Measurements from ENCODE around the gene SIK2. TPM values are rescaled to one million over a fixed set of nuclear protein-coding genes. Genes with fewer than 3 reads are reported as not detected.

SIK2 gene
- 10 to 100 TPM; 18.7 to 24.0 (median 21.3) TPM for polyA plus RNA-seq (ENCODE audit: insufficient read length in 4 of 4)

GRCh38 chr11:111601979-111602864 is at the start of gene SIK2:
Gene SIK2, plus strand, starts transcription at chr11:111602449. Its CDS starts 115 bp downstream, at chr11:111602564.
- peak; percentile 74 to 90 (median 86) for DNase-seq (ENCODE audit: low read depth in 4 of 4, low spot score in 2 of 4)

GRCh38 chr11:111554532-111554931 is 47.7 kb upstream of the SIK2 start:
- DNase-seq (ENCODE audit: low read depth in 4 of 4, low spot score in 2 of 4), result no peak

DNA sequence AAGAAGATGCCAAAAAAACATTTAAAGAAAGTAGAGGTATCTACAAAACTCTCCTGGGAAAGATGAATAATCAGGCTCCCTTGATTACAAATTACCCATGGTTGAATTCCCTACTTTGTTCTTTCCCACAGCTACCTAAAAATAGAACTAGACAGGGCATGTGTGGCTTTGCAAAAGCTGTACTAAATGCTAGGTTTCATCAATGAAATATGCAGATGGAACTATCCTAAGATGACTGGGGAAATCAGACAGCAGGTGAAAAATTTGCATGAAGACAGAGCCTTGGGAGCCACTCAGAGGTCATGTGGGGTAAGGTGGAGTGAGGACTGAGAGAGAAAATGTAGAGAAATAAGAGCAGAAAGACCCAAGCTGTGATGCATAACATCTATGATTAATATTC is 47.0 kb upstream of the SIK2 start:
- DNase-seq (ENCODE audit: low read depth in 4 of 4, low spot score in 2 of 4), result no peak

DNA sequence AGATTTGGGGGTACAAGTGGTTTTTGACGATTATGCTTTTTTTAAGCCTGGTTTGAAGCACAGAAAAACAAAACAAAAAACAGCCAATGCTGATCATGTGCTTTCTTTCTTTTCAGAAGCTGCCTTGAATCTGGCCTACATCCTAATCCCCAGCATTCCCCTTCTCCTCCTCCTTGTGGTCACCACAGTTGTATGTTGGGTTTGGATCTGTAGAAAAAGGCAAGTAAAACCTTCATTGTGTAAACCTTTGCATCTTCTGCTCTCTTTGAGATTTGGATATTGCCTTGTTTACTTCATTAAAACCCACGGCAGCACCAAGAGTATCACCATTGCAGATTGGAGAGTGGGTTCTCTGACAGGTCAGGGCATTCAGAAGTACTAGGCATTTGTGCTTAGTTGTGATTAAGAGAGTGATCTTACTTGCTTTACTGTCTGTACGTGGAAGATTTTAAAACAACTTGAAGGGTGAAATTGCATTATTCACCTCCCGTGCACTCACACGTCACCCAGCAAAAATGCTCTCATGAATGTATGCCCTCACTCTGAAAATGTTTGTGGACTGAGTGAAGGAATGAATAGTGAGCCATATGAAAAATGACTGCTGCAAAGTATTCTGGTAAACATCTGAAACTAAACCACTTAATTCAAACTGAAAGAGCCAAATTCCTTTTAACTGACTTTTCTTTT is 44.7 kb upstream of the SIK2 start:
- DNase-seq (ENCODE audit: low read depth in 4 of 4, low spot score in 2 of 4), result no peak

- DNase-seq (ENCODE audit: low read depth in 4 of 4, low spot score in 2 of 4), result no peak
Observed at GRCh38 chr11:111559800-111560464, 42.3 kb upstream of the SIK2 start.

GRCh38 chr11:111560800-111561199 is 41.4 kb upstream of the SIK2 start:
- no peak for DNase-seq (ENCODE audit: low read depth in 4 of 4, low spot score in 2 of 4)

DNA sequence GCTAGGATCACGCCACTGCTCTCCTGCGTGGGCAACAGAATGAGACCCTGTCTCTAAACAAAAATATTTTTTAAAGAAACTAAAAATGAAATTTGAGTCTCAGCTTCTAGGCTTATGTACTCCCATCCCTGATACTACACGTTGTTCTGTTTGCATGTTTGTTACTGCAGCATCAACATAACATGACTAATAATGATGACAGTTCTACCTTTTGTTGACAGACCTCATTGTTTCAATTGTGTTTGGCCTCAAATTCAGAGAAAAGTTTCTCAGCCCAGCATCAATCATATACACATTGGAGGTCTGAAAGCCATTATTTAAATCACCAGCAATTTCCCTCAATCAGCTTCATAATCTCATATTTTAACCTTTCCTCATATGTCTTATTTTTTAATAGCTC is 40.9 kb upstream of the SIK2 start:
- DNase-seq (ENCODE audit: low read depth in 4 of 4, low spot score in 2 of 4), result no peak

DNA sequence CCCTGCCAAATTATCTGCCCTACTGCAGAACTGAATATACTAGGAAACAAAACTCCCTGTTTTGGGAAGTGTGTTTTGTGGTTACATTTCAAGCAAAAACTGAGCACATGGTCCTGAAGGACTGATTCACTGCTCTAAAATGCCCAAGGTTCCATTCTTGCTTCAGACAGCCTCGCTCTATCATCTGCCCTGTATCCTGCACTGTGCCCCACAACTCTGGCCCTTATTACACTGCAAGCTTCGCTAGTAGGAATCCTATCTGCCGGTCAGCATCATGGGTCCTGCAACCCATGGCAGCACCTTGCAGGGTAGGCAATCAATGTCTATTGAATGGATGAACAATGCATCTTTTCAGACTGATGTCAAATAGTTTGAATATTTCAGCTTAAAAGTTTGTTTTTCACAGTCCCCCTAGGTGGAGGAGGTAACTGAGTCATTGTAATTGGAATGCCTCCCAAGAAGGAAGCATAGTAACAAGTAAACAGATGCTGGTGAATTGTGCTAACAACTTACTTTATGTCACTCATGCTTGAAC is 40.4 kb upstream of the SIK2 start:
- DNase-seq (ENCODE audit: low read depth in 4 of 4, low spot score in 2 of 4), result no peak

GRCh38 chr11:111562692-111563389 is 39.4 kb upstream of the SIK2 start:
- no peak for DNase-seq (ENCODE audit: low read depth in 4 of 4, low spot score in 2 of 4)

GRCh38 chr11:111565114-111565720 is 37.0 kb upstream of the SIK2 start:
- DNase-seq (ENCODE audit: low read depth in 4 of 4, low spot score in 2 of 4), result peak in 3 of 4 donors; percentile 26 to 63 (median 41)

- no peak for DNase-seq (ENCODE audit: low read depth in 4 of 4, low spot score in 2 of 4)
Observed at GRCh38 chr11:111566324-111566723, 35.9 kb upstream of the SIK2 start.

DNA sequence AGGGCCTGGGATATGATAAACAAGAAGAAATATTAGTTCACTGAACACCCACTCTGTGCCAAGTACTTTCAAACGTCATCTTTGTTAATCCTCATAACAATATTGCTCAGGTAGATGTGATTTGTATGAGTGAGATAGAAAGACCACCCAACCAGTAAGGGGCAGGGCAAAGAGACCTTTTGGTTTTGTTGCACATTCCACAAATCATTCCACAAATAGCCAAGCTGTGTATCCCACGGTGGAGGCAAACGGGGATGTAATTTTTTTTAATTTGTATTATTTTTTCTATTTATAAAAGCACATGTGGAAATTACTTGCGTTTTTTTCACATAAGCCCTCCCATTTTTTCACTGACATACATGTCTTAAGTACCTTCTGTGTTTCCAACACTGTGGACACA is 32.8 kb upstream of the SIK2 start:
- DNase-seq (ENCODE audit: low read depth in 4 of 4, low spot score in 2 of 4), result no peak

GRCh38 chr11:111570796-111571195 is 31.5 kb upstream of the SIK2 start:
- DNase-seq (ENCODE audit: low read depth in 4 of 4, low spot score in 2 of 4), result no peak

DNA sequence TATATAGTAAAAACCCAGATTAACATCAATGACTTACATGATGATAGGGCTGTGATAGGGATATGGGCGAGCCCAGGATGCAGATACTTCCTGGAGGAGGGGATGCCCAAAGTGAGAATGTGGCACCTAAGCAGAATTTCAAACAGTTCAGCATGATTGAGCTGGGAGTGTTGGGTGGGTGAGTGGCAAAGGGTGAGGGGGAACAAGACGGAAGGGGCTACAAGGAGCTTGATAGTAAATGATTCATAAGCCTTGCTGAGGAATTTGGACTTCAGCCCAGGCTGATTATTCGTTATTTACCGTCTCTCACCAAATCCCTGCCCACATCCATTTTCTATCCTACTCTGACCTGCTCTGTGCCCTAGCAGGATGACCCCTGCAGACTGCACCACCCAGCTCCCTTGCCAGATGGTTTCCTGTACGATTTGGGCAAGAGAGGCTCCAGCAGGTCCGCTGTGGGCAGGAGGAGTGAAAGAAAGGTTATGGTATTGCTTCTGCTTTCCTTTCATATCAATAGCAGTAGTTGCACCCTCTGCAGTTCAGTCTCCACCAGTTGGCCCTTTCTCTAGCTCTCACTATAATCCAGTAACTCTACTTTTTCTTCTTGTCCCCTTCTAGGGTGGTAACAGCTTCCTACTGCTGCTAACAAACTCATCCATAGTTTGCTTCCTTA is 30.3 kb upstream of the SIK2 start:
- no peak for DNase-seq (ENCODE audit: low read depth in 4 of 4, low spot score in 2 of 4)

DNA sequence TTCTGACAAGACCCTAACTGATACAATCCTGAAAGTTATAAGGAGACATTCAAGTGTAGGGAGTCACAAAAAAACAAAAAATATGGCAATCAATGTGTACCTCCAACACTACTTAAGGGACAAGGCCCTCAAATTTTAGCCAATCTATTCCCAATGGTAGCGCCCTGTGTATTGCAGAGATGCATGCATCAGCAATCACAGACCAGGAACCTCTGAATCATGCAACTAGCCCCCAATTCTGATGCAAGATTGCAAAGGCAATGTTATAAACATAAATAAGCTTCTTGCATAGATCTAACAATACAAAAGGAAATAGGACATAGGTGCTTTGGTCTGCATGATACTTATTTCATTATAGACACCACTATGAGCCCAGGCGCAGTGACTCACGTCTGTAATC is 29.7 kb upstream of the SIK2 start:
- DNase-seq (ENCODE audit: low read depth in 4 of 4, low spot score in 2 of 4), result no peak

DNA sequence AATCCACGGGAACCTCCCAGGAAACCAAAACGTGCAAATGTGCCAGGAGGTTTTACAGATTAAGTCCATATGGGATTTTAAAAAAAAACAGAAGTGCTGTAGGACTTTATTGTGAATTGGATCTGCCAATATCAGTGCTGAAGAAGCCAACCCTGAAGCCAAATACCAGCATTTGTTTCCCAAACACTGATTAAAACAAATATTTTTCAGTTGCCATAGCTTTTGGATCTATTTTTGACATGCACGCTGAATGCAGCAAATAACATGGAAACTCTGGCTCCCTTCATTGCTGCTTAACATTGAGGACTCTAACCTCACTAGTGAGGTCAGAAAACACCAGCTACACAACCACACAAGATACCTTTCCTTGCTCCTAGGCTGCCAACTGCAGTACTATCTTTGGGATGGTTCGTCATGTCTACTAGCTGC is 28.4 kb upstream of the SIK2 start:
- no peak for DNase-seq (ENCODE audit: low read depth in 4 of 4, low spot score in 2 of 4)

- no peak for DNase-seq (ENCODE audit: low read depth in 4 of 4, low spot score in 2 of 4)
Observed at GRCh38 chr11:111574373-111575225, 27.6 kb upstream of the SIK2 start.

DNA sequence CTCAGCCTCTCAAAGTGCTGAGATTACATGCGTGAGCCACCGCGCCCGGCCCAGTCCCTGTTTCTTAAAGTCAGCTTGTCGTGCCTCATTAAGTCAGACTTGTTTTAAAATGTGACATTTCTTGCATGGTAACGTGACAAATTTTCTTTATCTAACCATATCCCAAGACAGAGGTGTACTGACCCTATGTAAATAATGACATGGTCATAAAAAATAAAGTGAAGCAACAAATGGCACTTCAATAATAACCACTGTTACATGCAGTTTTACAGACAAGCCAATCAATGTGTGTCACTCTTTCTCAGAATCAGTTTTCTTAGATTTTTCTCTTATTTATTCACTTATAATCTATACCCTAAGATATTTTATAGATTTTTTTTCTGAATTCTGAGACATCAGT is 26.5 kb upstream of the SIK2 start:
- no peak for DNase-seq (ENCODE audit: low read depth in 4 of 4, low spot score in 2 of 4)

GRCh38 chr11:111577821-111578220 is 24.4 kb upstream of the SIK2 start:
- DNase-seq (ENCODE audit: low read depth in 4 of 4, low spot score in 2 of 4), result no peak

Measured in left renal cortex interstitium (tissue), 4 donors.